ENCODE measurements around the gene ZNF628.

Gene ZNF628

DNA sequence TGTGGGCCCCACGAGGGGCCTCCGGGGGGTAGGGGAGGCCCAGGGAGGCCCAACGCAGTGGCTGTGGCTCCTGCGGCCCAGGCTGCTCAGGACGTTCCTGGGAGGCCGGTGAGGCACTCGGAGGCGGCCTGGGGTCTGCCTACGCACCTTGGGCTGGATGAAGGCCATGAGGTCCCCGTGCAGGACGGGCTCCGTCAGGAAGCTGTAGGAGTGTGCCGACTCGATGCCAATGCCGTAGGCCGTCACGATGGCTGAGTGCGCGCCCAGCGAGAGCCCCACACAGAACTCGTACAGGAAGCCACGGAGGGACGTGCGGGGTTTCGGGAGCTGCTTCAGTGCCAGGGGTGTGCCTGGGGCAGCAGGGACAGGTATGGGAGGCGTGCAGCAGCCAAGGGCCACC lies 54.6 kb downstream of the ZNF628 start:
- DNase-seq (ENCODE audit: low spot score) = no peak
